KMS-11 (cell line): ENCODE measurements around the gene B3GAT1.

Experiments used
- H2AFZ ChIP-seq: fragments of 200-600 bp; sonication (generic); 2 replicates; pipeline ENCODE4 v1.6.1; 2016; ENCODE audit warnings: antibody characterized with exemption, mixed run types, low read depth
- H3K27ac ChIP-seq: fragments of 200-600 bp; sonication (generic); 2 replicates; pipeline ENCODE4 v1.6.1; 2016; ENCODE audit warnings: mild to moderate bottlenecking, mixed run types
- H3K27me3 ChIP-seq: fragments of 200-600 bp; sonication (generic); 2 replicates; pipeline ENCODE4 v1.6.1; 2017; ENCODE audit warnings: mild to moderate bottlenecking, low read depth, mixed run types, moderate library complexity; ENCODE audit not compliant: insufficient read depth
- H3K36me3 ChIP-seq: fragments of 200-600 bp; sonication (generic); 2 replicates; pipeline ENCODE4 v1.6.1; 2017; ENCODE audit warnings: mild to moderate bottlenecking, mixed run types; ENCODE audit not compliant: insufficient read depth
- H3K4me1 ChIP-seq: fragments of 200-600 bp; sonication (generic); 2 replicates; pipeline ENCODE4 v1.6.1; 2016; ENCODE audit warnings: mild to moderate bottlenecking, low read depth, mixed run types; ENCODE audit not compliant: poor library complexity, severe bottlenecking
- H3K4me2 ChIP-seq: fragments of 200-600 bp; sonication (generic); 2 replicates; pipeline ENCODE4 v1.7.0; 2016; ENCODE audit warnings: mild to moderate bottlenecking, mixed run types
- H3K4me3 ChIP-seq: fragments of 200-600 bp; sonication (generic); IDR thresholded peaks from 2 replicates; pipeline ENCODE4 v1.6.1; 2017; ENCODE audit warnings: low read depth, low read length, mixed read lengths; ENCODE audit not compliant: insufficient read depth
- H3K79me2 ChIP-seq: fragments of 200-600 bp; sonication (generic); 2 replicates; pipeline ENCODE4 v1.6.1; 2016; ENCODE audit warnings: low read depth, mixed run types; ENCODE audit not compliant: insufficient read depth
- H3K9ac ChIP-seq: fragments of 200-600 bp; sonication (generic); 2 replicates; pipeline ENCODE4 v1.6.1; 2016; ENCODE audit warnings: mild to moderate bottlenecking, mixed run types
- H4K20me1 ChIP-seq: fragments of 200-600 bp; sonication (generic); 2 replicates; pipeline ENCODE4 v1.6.1; 2016; ENCODE audit warnings: mild to moderate bottlenecking, mixed run types; ENCODE audit not compliant: insufficient read depth
- TF ChIP-seq, protein P1 (sequence below): fragments of 200-600 bp; sonication (generic); conservative IDR thresholded peaks from 2 replicates; pipeline ENCODE4 v1.6.1; 2017; ENCODE audit warnings: low read depth, mild to moderate bottlenecking, antibody characterized with exemption, low read length, moderate library complexity, mixed read lengths

The B3GAT1 gene

DNA sequence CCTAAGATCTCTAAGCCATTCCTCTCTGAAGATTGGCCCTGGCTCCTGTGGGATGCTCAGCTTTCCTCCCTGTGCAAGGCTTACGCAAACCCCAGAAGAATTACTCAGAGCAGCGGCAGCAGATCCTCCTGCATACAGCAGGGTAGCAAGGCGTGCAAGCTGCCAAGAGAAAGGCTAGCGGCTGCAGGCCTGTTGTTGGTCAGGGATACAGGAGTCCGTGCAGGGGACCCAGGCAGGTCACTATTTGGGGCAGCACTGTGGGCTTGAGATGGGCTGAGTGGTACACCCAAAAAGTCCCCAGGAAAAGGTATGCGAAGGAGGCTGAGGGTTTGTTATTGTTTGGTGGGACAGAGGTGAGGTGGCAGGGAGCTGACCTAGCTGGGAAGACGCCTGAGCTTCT, 78.7 kb downstream of the B3GAT1 start:
- Histone ChIP-seq H3K79me2 (0 out of 2 replicates have a peak, but pooled peaks cover 4% of the 10 kb centered on the region), H3K27ac (no peak overlapping the region), H3K4me3 (no peak overlapping the region), H3K27me3 (no peaks in the 10 kb centered on the region), H3K9ac (no peak overlapping the region), H4K20me1 (no peaks in the 10 kb centered on the region), H3K36me3 (no peaks in the 10 kb centered on the region), H3K4me2 (no peak overlapping the region), H3K4me1 (peaks cover 3% of the 10 kb centered on the region), H2AFZ (no peak overlapping the region)
- TF ChIP-seq, protein P1, sequence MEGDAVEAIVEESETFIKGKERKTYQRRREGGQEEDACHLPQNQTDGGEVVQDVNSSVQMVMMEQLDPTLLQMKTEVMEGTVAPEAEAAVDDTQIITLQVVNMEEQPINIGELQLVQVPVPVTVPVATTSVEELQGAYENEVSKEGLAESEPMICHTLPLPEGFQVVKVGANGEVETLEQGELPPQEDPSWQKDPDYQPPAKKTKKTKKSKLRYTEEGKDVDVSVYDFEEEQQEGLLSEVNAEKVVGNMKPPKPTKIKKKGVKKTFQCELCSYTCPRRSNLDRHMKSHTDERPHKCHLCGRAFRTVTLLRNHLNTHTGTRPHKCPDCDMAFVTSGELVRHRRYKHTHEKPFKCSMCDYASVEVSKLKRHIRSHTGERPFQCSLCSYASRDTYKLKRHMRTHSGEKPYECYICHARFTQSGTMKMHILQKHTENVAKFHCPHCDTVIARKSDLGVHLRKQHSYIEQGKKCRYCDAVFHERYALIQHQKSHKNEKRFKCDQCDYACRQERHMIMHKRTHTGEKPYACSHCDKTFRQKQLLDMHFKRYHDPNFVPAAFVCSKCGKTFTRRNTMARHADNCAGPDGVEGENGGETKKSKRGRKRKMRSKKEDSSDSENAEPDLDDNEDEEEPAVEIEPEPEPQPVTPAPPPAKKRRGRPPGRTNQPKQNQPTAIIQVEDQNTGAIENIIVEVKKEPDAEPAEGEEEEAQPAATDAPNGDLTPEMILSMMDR = no peak

DNA sequence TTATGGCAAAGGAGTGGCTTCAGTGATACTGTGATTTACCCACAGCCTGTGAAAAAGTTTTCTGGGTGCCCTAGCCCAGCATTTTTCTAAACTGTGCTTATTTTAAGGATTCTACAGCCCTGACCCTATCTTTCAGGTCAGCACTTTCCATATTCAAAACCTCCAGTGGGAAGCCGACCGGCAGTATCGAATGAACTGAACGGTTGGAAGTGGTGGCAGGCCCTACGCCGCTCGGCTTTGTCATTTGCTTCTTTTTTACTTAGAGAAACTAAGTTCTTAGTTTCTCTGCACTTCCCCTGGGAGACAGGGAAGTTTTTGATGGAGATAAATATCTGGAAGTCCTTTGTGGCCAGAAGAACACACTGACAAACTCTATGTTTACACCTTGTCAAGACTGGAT, 79.3 kb downstream of the B3GAT1 start:
- Histone ChIP-seq H3K4me2 (peak overlapping the region; percentile 79), H3K79me2 (0 out of 2 replicates have a peak, but pooled peaks cover 4% of the 10 kb centered on the region), H3K36me3 (no peaks in the 10 kb centered on the region), H4K20me1 (no peaks in the 10 kb centered on the region), H3K4me1 (peaks cover 3% of the 10 kb centered on the region), H3K27ac (no peak overlapping the region), H3K9ac (peak overlapping the region; percentile 82; the same call in 1 of the 2 replicates), H2AFZ (no peak overlapping the region), H3K4me3 (no peak overlapping the region), H3K27me3 (no peaks in the 10 kb centered on the region)
- TF ChIP-seq, protein P1 = no peak

DNA sequence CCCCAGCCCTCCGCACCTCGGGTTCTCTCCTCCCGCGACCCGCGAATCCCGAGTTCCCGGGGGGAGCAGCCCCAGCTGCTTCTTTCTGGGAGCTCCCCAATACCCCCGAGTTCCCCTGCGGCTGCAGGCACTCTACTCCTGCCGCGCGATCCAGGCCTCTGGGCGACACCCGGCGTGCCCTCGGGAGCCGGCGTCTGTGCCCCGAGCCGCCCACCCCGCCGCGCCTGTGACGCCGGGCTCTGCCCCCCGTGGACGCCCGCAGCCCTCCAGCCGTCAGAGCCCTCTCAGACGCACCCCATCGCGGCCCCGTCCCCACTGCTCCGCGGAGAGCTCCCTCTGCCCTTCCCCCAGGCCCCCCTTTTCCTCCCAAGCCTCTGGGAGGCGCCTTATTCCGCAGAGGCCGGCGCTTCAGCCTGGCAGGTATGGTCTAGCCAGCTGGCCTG, 79.8 kb downstream of the B3GAT1 start:
- peaks cover 3% of the 10 kb centered on the region for H3K4me1 ChIP-seq
- no peaks in the 10 kb centered on the region for H3K36me3 ChIP-seq
- TF ChIP-seq, protein P1 = no peak
- no peaks in the 10 kb centered on the region for H4K20me1 ChIP-seq
- peak overlapping the region; percentile 82 for H3K9ac ChIP-seq
- peak overlapping the region; percentile 66 for H2AFZ ChIP-seq
- 0 out of 2 replicates have a peak overlapping the region, but pooled peaks have one; percentile 24 for H3K27ac ChIP-seq
- H3K4me2 ChIP-seq = peak overlapping the region; percentile 79
- H3K4me3 ChIP-seq = no peak overlapping the region
- H3K27me3 ChIP-seq = no peaks in the 10 kb centered on the region
- 0 out of 2 replicates have a peak, but pooled peaks cover 4% of the 10 kb centered on the region for H3K79me2 ChIP-seq

DNA sequence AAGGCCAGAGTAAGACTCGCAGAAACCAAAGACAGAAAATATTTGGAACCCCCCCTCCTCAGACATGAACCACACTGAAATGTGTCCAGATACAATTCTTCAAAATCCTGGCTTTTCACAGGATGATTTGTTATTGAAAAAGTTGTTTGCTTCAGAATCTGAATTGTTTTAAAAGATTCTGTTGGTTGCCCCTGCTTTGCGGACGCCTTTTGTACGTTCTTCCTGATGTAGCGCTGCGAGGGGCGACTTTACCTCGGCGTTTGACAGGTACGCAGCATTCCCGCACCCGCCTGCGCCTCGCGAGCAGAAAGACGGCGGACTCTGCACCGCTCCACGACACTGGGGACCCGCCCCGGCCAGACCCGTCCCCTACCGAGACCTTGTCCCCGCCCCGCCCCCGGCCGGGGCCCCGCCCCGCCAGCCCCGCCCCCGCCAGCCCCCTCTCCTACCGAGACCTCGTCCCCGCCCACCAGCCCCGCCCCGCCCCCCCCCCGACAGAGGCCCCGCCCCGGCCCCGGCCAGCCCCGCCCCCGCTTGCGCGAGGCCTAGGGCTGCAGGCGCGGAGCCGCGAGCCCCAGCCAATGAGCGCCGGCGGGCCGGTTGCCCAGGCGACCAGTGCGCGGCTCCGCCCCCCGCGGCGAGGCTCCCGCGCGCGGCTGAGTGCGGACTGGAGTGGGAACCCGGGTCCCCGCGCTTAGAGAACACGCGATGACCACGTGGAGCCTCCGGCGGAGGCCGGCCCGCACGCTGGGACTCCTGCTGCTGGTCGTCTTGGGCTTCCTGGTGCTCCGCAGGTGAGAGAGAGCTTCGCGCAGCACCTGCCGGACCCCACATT, 80.5 kb downstream of the B3GAT1 start, which contains the start of gene GLB1L2:
TSS of gene GLB1L2 (plus strand) at position 635 of the 835 bp plus-strand sequence. CDS start at position 709, 74 bp downstream.
- H2AFZ ChIP-seq = peak within 1 kb of the TSS; percentile 66
- 0 out of 2 replicates have a peak within 1 kb of the TSS, but pooled peaks have one; percentile 24 for H3K27ac ChIP-seq
- peak within 1 kb of the TSS; percentile 79 for H3K4me2 ChIP-seq
- H3K79me2 ChIP-seq = 0 out of 2 replicates have a peak, but pooled peaks cover 4% of the 10 kb centered on the region
- H4K20me1 ChIP-seq = no peaks in the 10 kb centered on the region
- no peaks in the 10 kb centered on the region for H3K27me3 ChIP-seq
- H3K36me3 ChIP-seq = no peaks in the 10 kb centered on the region
- TF ChIP-seq, protein P1 = no peak
- H3K9ac ChIP-seq = peak within 1 kb of the TSS; percentile 82
- no peak within 1 kb of the TSS for H3K4me3 ChIP-seq
- peaks cover 3% of the 10 kb centered on the region for H3K4me1 ChIP-seq
